Suppressor macrophage treated with lipopolysaccharide for 1 hour (primary cell): ENCODE data around the gene RPL19.

ENCODE experiments used
- DNase-seq, 3 donors: peaks; one replicate each; pipeline ENCODE4 v3.0.0-alpha.2; 2020 to 2022

Gene RPL19

DNA sequence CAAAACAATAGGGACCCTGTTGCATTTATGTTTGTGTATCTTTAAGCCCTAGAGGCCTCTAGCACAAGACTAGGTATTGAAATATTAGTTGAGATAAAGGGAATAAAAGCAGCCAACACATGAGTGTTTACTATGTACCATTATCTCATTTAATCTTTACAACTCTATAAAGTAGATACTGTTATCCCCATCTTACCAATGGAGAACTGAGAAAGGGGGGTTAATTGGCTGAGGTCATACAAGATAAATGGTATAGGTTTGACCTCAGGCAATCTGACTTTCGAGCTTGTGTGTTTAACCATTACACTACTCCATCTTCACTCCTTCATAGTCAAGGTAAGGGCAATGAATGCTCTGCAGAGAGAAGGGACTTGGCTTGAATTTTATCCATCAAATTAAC is 51.9 kb downstream of the RPL19 start:
- DNase-seq = no peak

DNA sequence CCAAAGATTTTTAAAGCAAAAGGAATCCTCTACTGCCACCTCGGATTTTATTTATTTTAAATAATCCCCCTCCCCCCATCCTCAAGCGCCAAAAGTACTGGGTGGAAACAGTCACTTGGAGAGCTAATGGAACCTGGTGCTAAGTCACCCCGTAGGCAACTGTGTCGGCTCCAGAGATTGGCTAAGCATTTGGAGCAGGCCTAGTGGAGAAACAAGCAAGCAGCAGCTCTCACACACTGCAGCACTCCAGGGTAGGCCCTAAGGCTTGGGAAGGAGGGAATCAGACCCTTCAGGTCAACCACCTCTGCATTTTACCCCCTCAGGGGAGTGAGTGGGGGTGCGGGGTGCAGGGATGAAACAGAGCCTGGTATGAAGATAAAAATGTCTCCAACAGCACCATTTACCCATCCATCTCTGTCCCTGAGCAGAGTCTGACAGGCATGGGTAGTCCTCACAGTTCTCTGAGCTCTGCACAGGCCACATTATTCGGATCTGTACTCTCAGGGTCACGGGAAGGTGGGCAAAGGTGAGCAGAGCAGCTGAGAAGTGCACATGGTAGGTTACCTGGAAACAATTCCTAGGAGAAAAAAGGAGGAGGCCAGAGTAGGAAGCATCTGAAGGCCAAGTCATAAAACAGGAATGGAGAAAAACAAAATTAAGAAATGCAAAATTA is 52.8 kb downstream of the RPL19 start:
- DNase-seq = no peak
